SK-N-DZ (cell line): ENCODE data around the gene AWAT1. TPM values are rescaled to one million over a fixed set of nuclear protein-coding genes. Genes with fewer than 3 reads are reported as not detected.
A peak's percentile ranks its signal among the peaks of the same experiment; 100 is the strongest.
"Not testable (repeated sequence)": the region's sequence is repeated elsewhere in the genome, so short reads cannot be mapped to it uniquely, and the experiment has no call there.

Experiments
- DNase-seq: peaks from one replicate; pipeline ENCODE4 v3.0.0-alpha.2; 2015; ENCODE audit warnings: low spot score
- polyA plus RNA-seq, 2 experiments: library from polyadenylated mRNA; depleted of rRNA; stranded (reverse); fragments of >200 nt; gene quantifications; 2 replicates each; pipeline ENCODE4 v1.2.3, GENCODE V29; 2014

AWAT1 gene
- polyA plus RNA-seq (2014; cell fraction: cytosol; rRNA removed): not detected in 2 replicates
- not detected in 2 replicates for polyA plus RNA-seq (2014; cell fraction: nucleus; rRNA removed)

GRCh38 chrX:70234355-70234754 is at the start of gene AWAT1:
Gene AWAT1, plus strand, starts transcription at chrX:70234655. Its CDS starts 41 bp downstream, at chrX:70234696.
- no peak for DNase-seq

GRCh38 chrX:70190225-70190624 is 44.2 kb upstream of the AWAT1 start:
- DNase-seq: no peak

- DNase-seq: peak; percentile 49
Observed at GRCh38 chrX:70196961-70197720, 37.3 kb upstream of the AWAT1 start.

GRCh38 chrX:70201732-70202131 is 32.7 kb upstream of the AWAT1 start:
- DNase-seq: no peak

GRCh38 chrX:70208479-70208878 is 26.0 kb upstream of the AWAT1 start:
- no peak for DNase-seq

GRCh38 chrX:70209570-70209969 is 24.9 kb upstream of the AWAT1 start:
- not testable (repeated sequence) for DNase-seq

- no peak for DNase-seq
Observed at GRCh38 chrX:70219938-70220764, 14.3 kb upstream of the AWAT1 start.

- no peak for DNase-seq
Observed at GRCh38 chrX:70226048-70226447, 8.4 kb upstream of the AWAT1 start.

- no peak for DNase-seq
Observed at GRCh38 chrX:70226687-70227086, 7.8 kb upstream of the AWAT1 start.

GRCh38 chrX:70231666-70232065 is 2.8 kb upstream of the AWAT1 start:
- no peak for DNase-seq

GRCh38 chrX:70240751-70241150 is 6.3 kb downstream of the AWAT1 start:
- DNase-seq: no peak

GRCh38 chrX:70241501-70241900 is 7.0 kb downstream of the AWAT1 start:
- DNase-seq: no peak

GRCh38 chrX:70243601-70244000 is 9.1 kb downstream of the AWAT1 start:
- not testable (repeated sequence) for DNase-seq

- DNase-seq: no peak
Observed at GRCh38 chrX:70244881-70245280, 10.4 kb downstream of the AWAT1 start.

- no peak for DNase-seq
Observed at GRCh38 chrX:70247252-70247651, 12.8 kb downstream of the AWAT1 start.

- no peak for DNase-seq
Observed at GRCh38 chrX:70252491-70252890, 18.0 kb downstream of the AWAT1 start.

- DNase-seq: no peak
Observed at GRCh38 chrX:70253377-70254062, 19.1 kb downstream of the AWAT1 start.

GRCh38 chrX:70254063-70254400 is 19.6 kb downstream of the AWAT1 start:
- DNase-seq: no peak

- no peak for DNase-seq
Observed at GRCh38 chrX:70254909-70255308, 20.5 kb downstream of the AWAT1 start.

- no peak for DNase-seq
Observed at GRCh38 chrX:70255452-70255851, 21.0 kb downstream of the AWAT1 start.

- DNase-seq: no peak
Observed at GRCh38 chrX:70257423-70258288, 23.2 kb downstream of the AWAT1 start.
